Small intestine (tissue), 7 donors: Measurements from ENCODE around the gene CTNNBIP1. TPM values are rescaled to one million over a fixed set of nuclear protein-coding genes. Genes with fewer than 3 reads are reported as not detected.
"Not testable (repeated sequence)": the region's sequence is repeated elsewhere in the genome, so short reads cannot be mapped to it uniquely, and the experiment has no call there.

Experiments
- DNase-seq, 2 donors: peaks; one replicate each; pipeline versions ENCODE4 v3.0.0 to v3.0.0-alpha.2; 2013
- FAIRE-seq: peaks from 2 replicates; lab custom pipeline; 2012; peaks lifted over from hg19 to GRCh38; lab: Jason Lieb, UNC
- H3K27ac ChIP-seq, 3 donors: one replicate each; pipeline ENCODE4 v1.5.1; 2013; ENCODE audit warnings: low read length in 2 of 3, mild to moderate bottlenecking in 2 of 3, control low read depth in 1 of 3, inconsistent platforms in 1 of 3, low read depth in 1 of 3, moderate library complexity in 1 of 3
- H3K27me3 ChIP-seq, 3 donors: one replicate each; pipeline ENCODE4 v1.6.1; 2013; ENCODE audit warnings: low read length in 3 of 3, inconsistent platforms in 1 of 3; ENCODE audit not compliant: control insufficient read depth in 3 of 3, insufficient read depth in 3 of 3
- H3K36me3 ChIP-seq, 3 donors: one replicate each; pipeline ENCODE4 v1.6.1; 2013; ENCODE audit warnings: low read length in 3 of 3, inconsistent platforms in 1 of 3, low read depth in 1 of 3, mild to moderate bottlenecking in 1 of 3, moderate library complexity in 1 of 3; ENCODE audit not compliant: control insufficient read depth in 3 of 3, insufficient read depth in 2 of 3
- H3K4me1 ChIP-seq, 3 donors: one replicate each; pipeline ENCODE4 v1.6.1; 2013; ENCODE audit warnings: low read length in 2 of 3, inconsistent platforms in 1 of 3, low read depth in 1 of 3, mild to moderate bottlenecking in 1 of 3, moderate library complexity in 1 of 3; ENCODE audit not compliant: control insufficient read depth in 3 of 3, insufficient read depth in 2 of 3
- H3K4me3 ChIP-seq, 3 donors: one replicate each; pipeline ENCODE4 v1.5.1; 2013; ENCODE audit warnings: low read length in 3 of 3, control low read depth in 1 of 3, inconsistent platforms in 1 of 3, low read depth in 1 of 3, mild to moderate bottlenecking in 1 of 3, moderate library complexity in 1 of 3
- H3K9me3 ChIP-seq, 2 donors: one replicate each; pipeline ENCODE4 v1.6.1; 2013; ENCODE audit warnings: low read depth in 1 of 2, low read length in 1 of 2; ENCODE audit not compliant: control insufficient read depth in 2 of 2, insufficient read depth in 1 of 2
- WGBS, 3 donors: extraction: QIAGEN DNeasy Blood & Tissue Kit; methylation state at CpG; one replicate each; pipeline ENCODE4 v1.1.7; 2013; 5-methylcytosine and 5-hydroxymethylcytosine counted together
- polyA plus RNA-seq, 4 donors: library from polyadenylated mRNA; stranded (reverse) in 3 of 4; unstranded in 1 of 4; fragments of 200-250 nt in 3 of 4; fragments of 120-200 nt in 1 of 4; gene quantifications; one replicate each; pipeline versions ENCODE4 v1.2.1 to v1.2.3, GENCODE V29; 2013
- donor health status: healthy with polysubstance abuse.
- donor health status: control.
- donor health status: control.
- donor health status: Bipolar disorder and iron deficiency.
- donor health status: healthy.

The CTNNBIP1 gene
- polyA plus RNA-seq, 4 donors = 19.5 to 24.8 (median 22.1) TPM

GRCh38 chr1:9803003-9803918 is 106.8 kb downstream of the CTNNBIP1 start:
- H3K27me3 ChIP-seq, DNase-seq, H3K4me1 ChIP-seq, H3K9me3 ChIP-seq, H3K4me3 ChIP-seq, FAIRE-seq, H3K27ac ChIP-seq, H3K36me3 ChIP-seq: not testable (repeated sequence)
- WGBS, 3 donors = 54 to 78% (median 62%) methylated on average over 12 to 13 of the region's 13 CpGs

GRCh38 chr1:9801909-9802308 is 108.2 kb downstream of the CTNNBIP1 start:
- no peak for DNase-seq
- H3K4me3 ChIP-seq = no peak overlapping the region
- peaks cover 0 to 4% (median 0%) of the 10 kb centered on the region in 3 donors for H3K4me1 ChIP-seq
- H3K27ac ChIP-seq = no peak overlapping the region
- no peaks in the 10 kb centered on the region for H3K9me3 ChIP-seq
- no peaks in the 10 kb centered on the region for H3K27me3 ChIP-seq
- no peak for FAIRE-seq
- peaks cover 0 to 4% (median 0%) of the 10 kb centered on the region in 3 donors for H3K36me3 ChIP-seq
- WGBS, 3 donors = 90 to 100% (median 94%) methylated on average over 1 of the region's 1 CpG

Other genes starting within 250 kb of the CTNNBIP1 start
- gene CLSTN1, start 86.3 kb downstream of the CTNNBIP1 start, polyA plus RNA-seq = 10 to 100 TPM; 29.2 to 78.8 (median 41.8) TPM
- 10 to 100 TPM; 26.7 to 61.4 (median 31.8) TPM for gene LZIC, start 33.1 kb upstream of the CTNNBIP1 start, polyA plus RNA-seq
- gene NMNAT1, start 33.2 kb upstream of the CTNNBIP1 start, polyA plus RNA-seq = 10 to 100 TPM in 3 of 4 donors, 1 to 10 TPM in 1; 6.5 to 17.5 (median 12.4) TPM
- gene RBP7, start 87.0 kb upstream of the CTNNBIP1 start, polyA plus RNA-seq = 10 to 100 TPM in 1 of 4 donors, 1 to 10 TPM in 3; 2.5 to 14.9 (median 3.7) TPM
- 10 to 100 TPM in 3 of 4 donors, 1 to 10 TPM in 1; 8.6 to 47.3 (median 19.8) TPM for gene UBE4B, start 122.7 kb upstream of the CTNNBIP1 start, polyA plus RNA-seq